WTC11 (cell line): Measurements from ENCODE around the gene FH.

Experiments used
- JUN ChIP-seq: sonication (generic); formaldehyde crosslinking; IDR thresholded peaks from 2 replicates; pipeline ENCODE4 v1.8.0; 2023; ENCODE audit warnings: mild to moderate bottlenecking, missing genetic modification reagents
- TF ChIP-seq, protein P1 (sequence below): fragments of 200-600 bp; IDR thresholded peaks from 2 replicates; pipeline ENCODE4 v1.8.0; 2022; ENCODE audit warnings: antibody characterized with exemption
- TF ChIP-seq, protein P2 (sequence below): sonication (generic); formaldehyde crosslinking; IDR thresholded peaks from 2 replicates; pipeline ENCODE4 v1.8.0; 2023; ENCODE audit warnings: missing genetic modification reagents, mild to moderate bottlenecking, borderline replicate concordance
- TF ChIP-seq, protein P3 (sequence below): sonication (generic); formaldehyde crosslinking; IDR thresholded peaks from 2 replicates; pipeline ENCODE4 v1.8.1; 2022; ENCODE audit warnings: low read depth, missing genetic modification reagents, borderline replicate concordance
- TF ChIP-seq, protein P4 (sequence below): sonication (generic); formaldehyde crosslinking; IDR thresholded peaks from 2 replicates; pipeline ENCODE4 v1.8.1; 2023; ENCODE audit warnings: mild to moderate bottlenecking, missing genetic modification reagents
- TF ChIP-seq, protein P5 (sequence below): sonication (generic); formaldehyde crosslinking; IDR thresholded peaks from 2 replicates; pipeline ENCODE4 v1.8.1; 2023; ENCODE audit warnings: mild to moderate bottlenecking, missing genetic modification reagents, borderline replicate concordance
- TF ChIP-seq, protein P6 (sequence below): sonication (generic); formaldehyde crosslinking; IDR thresholded peaks from 2 replicates; pipeline ENCODE4 v1.8.0; 2022; ENCODE audit warnings: mild to moderate bottlenecking, missing genetic modification reagents
- TF ChIP-seq, protein P7 (sequence below): sonication (generic); formaldehyde crosslinking; IDR thresholded peaks from 2 replicates; pipeline ENCODE4 v1.8.1; 2022; ENCODE audit warnings: mild to moderate bottlenecking, missing genetic modification reagents, moderate library complexity, borderline replicate concordance
- TF ChIP-seq, protein P8 (sequence below): sonication (generic); formaldehyde crosslinking; conservative IDR thresholded peaks from 2 replicates; pipeline ENCODE4 v1.8.1; 2022; ENCODE audit warnings: mild to moderate bottlenecking, missing genetic modification reagents

DNA sequence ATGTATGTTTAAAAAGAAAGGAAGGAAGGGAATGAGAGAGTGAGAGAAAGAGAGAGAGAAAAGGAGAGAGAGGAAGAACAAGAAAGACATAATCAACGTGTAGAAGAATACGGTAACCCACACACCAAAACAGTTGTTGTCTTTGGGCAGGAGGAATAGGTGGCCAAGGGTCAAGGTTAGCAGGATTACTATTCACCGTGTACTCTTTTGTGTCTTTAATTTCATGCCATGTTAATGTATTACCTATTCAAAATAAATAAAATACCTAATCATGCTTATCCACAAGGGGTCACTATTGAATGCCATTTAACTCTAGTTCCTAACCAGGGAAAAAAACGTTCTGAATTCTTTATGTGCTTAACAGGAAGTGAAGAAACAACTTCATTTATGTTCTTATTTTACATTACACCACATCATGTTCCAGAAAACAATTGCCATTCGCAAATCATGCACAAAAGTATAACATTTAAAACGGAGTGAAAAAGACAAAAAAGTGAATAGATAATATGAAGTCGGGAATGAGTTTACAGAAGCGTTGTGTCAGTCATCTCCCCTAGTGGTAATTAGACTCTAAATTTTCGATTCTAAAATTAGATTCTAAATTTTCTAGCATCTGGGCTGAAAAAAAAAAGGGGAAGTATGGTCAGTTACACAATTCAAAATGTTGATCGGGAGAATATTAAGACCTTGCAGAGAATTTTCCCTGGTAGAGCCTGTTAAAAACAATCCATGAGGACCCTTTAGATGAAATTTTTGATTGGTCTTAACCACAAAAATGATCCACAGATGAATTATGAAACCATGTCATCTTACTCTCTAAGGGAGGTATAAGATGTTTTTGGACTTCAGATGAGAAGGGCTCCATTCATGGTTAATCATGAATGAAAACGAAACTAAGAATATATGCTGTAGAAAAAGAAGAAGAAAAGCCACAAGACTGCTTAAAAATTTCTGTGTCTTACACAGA lies 11.9 kb upstream of the FH start:
- TF ChIP-seq, protein P1, sequence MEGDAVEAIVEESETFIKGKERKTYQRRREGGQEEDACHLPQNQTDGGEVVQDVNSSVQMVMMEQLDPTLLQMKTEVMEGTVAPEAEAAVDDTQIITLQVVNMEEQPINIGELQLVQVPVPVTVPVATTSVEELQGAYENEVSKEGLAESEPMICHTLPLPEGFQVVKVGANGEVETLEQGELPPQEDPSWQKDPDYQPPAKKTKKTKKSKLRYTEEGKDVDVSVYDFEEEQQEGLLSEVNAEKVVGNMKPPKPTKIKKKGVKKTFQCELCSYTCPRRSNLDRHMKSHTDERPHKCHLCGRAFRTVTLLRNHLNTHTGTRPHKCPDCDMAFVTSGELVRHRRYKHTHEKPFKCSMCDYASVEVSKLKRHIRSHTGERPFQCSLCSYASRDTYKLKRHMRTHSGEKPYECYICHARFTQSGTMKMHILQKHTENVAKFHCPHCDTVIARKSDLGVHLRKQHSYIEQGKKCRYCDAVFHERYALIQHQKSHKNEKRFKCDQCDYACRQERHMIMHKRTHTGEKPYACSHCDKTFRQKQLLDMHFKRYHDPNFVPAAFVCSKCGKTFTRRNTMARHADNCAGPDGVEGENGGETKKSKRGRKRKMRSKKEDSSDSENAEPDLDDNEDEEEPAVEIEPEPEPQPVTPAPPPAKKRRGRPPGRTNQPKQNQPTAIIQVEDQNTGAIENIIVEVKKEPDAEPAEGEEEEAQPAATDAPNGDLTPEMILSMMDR, result peak; percentile 21; the same call in 1 of the 2 replicates
- TF ChIP-seq, protein P2, sequence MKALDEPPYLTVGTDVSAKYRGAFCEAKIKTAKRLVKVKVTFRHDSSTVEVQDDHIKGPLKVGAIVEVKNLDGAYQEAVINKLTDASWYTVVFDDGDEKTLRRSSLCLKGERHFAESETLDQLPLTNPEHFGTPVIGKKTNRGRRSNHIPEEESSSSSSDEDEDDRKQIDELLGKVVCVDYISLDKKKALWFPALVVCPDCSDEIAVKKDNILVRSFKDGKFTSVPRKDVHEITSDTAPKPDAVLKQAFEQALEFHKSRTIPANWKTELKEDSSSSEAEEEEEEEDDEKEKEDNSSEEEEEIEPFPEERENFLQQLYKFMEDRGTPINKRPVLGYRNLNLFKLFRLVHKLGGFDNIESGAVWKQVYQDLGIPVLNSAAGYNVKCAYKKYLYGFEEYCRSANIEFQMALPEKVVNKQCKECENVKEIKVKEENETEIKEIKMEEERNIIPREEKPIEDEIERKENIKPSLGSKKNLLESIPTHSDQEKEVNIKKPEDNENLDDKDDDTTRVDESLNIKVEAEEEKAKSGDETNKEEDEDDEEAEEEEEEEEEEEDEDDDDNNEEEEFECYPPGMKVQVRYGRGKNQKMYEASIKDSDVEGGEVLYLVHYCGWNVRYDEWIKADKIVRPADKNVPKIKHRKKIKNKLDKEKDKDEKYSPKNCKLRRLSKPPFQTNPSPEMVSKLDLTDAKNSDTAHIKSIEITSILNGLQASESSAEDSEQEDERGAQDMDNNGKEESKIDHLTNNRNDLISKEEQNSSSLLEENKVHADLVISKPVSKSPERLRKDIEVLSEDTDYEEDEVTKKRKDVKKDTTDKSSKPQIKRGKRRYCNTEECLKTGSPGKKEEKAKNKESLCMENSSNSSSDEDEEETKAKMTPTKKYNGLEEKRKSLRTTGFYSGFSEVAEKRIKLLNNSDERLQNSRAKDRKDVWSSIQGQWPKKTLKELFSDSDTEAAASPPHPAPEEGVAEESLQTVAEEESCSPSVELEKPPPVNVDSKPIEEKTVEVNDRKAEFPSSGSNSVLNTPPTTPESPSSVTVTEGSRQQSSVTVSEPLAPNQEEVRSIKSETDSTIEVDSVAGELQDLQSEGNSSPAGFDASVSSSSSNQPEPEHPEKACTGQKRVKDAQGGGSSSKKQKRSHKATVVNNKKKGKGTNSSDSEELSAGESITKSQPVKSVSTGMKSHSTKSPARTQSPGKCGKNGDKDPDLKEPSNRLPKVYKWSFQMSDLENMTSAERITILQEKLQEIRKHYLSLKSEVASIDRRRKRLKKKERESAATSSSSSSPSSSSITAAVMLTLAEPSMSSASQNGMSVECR (CRISPR knock-in tag), result no peak
- no peak for TF ChIP-seq JUN (CRISPR knock-in tag)
- TF ChIP-seq, protein P3, sequence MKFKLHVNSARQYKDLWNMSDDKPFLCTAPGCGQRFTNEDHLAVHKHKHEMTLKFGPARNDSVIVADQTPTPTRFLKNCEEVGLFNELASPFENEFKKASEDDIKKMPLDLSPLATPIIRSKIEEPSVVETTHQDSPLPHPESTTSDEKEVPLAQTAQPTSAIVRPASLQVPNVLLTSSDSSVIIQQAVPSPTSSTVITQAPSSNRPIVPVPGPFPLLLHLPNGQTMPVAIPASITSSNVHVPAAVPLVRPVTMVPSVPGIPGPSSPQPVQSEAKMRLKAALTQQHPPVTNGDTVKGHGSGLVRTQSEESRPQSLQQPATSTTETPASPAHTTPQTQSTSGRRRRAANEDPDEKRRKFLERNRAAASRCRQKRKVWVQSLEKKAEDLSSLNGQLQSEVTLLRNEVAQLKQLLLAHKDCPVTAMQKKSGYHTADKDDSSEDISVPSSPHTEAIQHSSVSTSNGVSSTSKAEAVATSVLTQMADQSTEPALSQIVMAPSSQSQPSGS (CRISPR knock-in tag), result no peak
- TF ChIP-seq, protein P4, sequence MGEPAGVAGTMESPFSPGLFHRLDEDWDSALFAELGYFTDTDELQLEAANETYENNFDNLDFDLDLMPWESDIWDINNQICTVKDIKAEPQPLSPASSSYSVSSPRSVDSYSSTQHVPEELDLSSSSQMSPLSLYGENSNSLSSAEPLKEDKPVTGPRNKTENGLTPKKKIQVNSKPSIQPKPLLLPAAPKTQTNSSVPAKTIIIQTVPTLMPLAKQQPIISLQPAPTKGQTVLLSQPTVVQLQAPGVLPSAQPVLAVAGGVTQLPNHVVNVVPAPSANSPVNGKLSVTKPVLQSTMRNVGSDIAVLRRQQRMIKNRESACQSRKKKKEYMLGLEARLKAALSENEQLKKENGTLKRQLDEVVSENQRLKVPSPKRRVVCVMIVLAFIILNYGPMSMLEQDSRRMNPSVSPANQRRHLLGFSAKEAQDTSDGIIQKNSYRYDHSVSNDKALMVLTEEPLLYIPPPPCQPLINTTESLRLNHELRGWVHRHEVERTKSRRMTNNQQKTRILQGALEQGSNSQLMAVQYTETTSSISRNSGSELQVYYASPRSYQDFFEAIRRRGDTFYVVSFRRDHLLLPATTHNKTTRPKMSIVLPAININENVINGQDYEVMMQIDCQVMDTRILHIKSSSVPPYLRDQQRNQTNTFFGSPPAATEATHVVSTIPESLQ (CRISPR knock-in tag), result no peak
- TF ChIP-seq, protein P5, sequence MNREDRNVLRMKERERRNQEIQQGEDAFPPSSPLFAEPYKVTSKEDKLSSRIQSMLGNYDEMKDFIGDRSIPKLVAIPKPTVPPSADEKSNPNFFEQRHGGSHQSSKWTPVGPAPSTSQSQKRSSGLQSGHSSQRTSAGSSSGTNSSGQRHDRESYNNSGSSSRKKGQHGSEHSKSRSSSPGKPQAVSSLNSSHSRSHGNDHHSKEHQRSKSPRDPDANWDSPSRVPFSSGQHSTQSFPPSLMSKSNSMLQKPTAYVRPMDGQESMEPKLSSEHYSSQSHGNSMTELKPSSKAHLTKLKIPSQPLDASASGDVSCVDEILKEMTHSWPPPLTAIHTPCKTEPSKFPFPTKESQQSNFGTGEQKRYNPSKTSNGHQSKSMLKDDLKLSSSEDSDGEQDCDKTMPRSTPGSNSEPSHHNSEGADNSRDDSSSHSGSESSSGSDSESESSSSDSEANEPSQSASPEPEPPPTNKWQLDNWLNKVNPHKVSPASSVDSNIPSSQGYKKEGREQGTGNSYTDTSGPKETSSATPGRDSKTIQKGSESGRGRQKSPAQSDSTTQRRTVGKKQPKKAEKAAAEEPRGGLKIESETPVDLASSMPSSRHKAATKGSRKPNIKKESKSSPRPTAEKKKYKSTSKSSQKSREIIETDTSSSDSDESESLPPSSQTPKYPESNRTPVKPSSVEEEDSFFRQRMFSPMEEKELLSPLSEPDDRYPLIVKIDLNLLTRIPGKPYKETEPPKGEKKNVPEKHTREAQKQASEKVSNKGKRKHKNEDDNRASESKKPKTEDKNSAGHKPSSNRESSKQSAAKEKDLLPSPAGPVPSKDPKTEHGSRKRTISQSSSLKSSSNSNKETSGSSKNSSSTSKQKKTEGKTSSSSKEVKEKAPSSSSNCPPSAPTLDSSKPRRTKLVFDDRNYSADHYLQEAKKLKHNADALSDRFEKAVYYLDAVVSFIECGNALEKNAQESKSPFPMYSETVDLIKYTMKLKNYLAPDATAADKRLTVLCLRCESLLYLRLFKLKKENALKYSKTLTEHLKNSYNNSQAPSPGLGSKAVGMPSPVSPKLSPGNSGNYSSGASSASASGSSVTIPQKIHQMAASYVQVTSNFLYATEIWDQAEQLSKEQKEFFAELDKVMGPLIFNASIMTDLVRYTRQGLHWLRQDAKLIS, result no peak
- TF ChIP-seq, protein P6, sequence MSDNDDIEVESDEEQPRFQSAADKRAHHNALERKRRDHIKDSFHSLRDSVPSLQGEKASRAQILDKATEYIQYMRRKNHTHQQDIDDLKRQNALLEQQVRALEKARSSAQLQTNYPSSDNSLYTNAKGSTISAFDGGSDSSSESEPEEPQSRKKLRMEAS, result no peak
- TF ChIP-seq, protein P7, sequence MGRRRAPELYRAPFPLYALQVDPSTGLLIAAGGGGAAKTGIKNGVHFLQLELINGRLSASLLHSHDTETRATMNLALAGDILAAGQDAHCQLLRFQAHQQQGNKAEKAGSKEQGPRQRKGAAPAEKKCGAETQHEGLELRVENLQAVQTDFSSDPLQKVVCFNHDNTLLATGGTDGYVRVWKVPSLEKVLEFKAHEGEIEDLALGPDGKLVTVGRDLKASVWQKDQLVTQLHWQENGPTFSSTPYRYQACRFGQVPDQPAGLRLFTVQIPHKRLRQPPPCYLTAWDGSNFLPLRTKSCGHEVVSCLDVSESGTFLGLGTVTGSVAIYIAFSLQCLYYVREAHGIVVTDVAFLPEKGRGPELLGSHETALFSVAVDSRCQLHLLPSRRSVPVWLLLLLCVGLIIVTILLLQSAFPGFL (CRISPR knock-in tag), result no peak
- TF ChIP-seq, protein P8, sequence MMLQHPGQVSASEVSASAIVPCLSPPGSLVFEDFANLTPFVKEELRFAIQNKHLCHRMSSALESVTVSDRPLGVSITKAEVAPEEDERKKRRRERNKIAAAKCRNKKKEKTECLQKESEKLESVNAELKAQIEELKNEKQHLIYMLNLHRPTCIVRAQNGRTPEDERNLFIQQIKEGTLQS (CRISPR knock-in tag), result no peak
